Gastrocnemius medialis (tissue), 4 donors: ENCODE results near the gene IGLL1.
"Not testable (repeated sequence)": the region's sequence is repeated elsewhere in the genome, so short reads cannot be mapped to it uniquely, and the experiment has no call there.

ENCODE experiments used
- POLR2A ChIP-seq, 2 donors: fragments of 450-650 bp; IDR thresholded peaks; one replicate each; pipeline ENCODE4 v1.6.1; 2017; ENCODE audit warnings: antibody characterized with exemption in 2 of 2, mild to moderate bottlenecking in 2 of 2, moderate library complexity in 2 of 2
- TF ChIP-seq, protein P1 (sequence below), 5 experiments: fragments of 450-650 bp in 3 of 5; fragments of 200-600 bp in 2 of 5; sonication (generic) in 2 of 5; IDR thresholded peaks in 4 of 5; conservative IDR thresholded peaks in 1 of 5; 1 replicate in 4 of 5; 2 replicates in 1 of 5; pipeline ENCODE4 v1.5.1; 2016 to 2019; ENCODE audit warnings: antibody characterized with exemption in 5 of 5, mild to moderate bottlenecking in 3 of 5, moderate library complexity in 3 of 5

DNA sequence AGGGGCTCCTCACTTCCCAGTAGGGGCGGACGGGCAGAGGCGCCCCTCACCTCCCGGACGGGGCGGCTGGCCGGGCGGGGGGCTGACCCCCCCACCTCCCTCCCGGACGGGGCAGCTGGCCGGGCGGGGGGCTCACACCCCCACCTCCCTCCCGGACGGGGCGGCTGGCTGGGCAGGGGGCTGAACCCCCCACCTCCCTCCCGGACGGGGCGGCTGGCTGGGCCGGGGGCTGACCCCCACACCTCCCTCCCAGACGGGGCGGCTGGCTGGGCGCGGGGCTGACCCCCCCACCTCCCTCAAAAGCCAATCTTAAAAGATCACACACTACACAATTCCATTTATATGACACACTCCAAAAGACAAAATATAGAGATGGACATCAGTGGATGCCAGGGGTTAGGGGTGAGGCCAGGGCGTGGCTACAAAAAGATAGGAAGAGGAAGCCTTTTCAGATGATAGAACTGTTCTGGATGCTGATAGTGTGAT, 19.0 kb downstream of the IGLL1 start:
- TF ChIP-seq, protein P1, sequence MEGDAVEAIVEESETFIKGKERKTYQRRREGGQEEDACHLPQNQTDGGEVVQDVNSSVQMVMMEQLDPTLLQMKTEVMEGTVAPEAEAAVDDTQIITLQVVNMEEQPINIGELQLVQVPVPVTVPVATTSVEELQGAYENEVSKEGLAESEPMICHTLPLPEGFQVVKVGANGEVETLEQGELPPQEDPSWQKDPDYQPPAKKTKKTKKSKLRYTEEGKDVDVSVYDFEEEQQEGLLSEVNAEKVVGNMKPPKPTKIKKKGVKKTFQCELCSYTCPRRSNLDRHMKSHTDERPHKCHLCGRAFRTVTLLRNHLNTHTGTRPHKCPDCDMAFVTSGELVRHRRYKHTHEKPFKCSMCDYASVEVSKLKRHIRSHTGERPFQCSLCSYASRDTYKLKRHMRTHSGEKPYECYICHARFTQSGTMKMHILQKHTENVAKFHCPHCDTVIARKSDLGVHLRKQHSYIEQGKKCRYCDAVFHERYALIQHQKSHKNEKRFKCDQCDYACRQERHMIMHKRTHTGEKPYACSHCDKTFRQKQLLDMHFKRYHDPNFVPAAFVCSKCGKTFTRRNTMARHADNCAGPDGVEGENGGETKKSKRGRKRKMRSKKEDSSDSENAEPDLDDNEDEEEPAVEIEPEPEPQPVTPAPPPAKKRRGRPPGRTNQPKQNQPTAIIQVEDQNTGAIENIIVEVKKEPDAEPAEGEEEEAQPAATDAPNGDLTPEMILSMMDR (IDR thresholded peaks at IDR 0.05 in 4 of 5, conservative IDR thresholded peaks at IDR 0.05 in 1 of 5), result not testable (repeated sequence)
- TF ChIP-seq POLR2A (IDR thresholded peaks at IDR 0.05), result not testable (repeated sequence)
